GM19328 (cell line): ENCODE results near the gene RNF34.

ENCODE experiments used
- ATAC-seq: cut with Tn5 transposase; IDR thresholded peaks from one replicate; pipeline ENCODE4 v1.9.1; 2021; ENCODE audit warnings: mild to moderate bottlenecking, moderate library complexity; ENCODE audit not compliant: unreplicated experiment

Gene RNF34

DNA sequence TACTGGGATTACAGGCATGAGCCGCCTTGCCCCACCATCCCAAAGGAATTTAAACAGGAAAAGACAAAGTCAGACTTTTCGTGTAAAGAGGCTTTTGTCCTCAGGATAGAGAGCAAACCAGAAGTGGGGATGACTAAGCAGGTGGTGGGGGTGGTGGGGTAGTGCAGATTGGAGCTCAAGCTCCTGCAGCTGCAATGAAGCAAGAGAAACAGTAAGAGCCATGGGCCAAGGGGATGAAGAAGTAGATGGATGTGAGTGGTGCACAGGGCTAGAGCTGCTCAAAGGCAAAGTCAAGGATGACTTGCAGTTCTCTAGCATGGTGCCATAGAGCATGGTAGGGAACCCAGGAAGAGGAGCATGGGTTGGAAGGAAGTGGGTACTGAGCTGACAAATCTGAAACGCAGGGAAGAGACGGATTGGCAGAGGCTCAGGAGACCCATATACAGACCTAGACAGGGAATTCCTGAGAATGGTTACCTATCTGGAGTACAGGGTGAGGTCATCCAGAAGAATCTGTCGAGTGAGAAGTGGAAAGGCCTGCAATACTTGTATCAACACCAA lies 11.4 kb upstream of the RNF34 start:
- no peak for ATAC-seq

DNA sequence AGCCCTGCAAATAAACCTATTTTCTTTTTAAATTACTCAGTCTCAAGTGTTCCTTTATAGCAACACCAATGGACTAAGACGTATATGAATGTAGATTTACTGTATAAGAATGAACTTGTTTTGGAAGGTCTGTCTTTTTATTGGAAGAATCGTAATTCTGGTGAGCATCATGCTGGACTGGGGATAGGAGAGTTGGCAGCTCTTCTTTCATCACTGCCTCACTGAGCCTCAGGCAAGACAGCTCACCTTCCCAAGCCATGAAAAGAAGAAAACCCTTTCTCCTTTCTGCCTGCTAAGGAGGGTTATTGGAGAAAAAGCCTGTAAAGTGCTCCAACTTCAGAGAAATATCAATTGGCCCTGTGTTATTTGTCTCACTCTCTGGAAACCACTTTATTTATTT lies 9.1 kb upstream of the RNF34 start:
- no peak for ATAC-seq

DNA sequence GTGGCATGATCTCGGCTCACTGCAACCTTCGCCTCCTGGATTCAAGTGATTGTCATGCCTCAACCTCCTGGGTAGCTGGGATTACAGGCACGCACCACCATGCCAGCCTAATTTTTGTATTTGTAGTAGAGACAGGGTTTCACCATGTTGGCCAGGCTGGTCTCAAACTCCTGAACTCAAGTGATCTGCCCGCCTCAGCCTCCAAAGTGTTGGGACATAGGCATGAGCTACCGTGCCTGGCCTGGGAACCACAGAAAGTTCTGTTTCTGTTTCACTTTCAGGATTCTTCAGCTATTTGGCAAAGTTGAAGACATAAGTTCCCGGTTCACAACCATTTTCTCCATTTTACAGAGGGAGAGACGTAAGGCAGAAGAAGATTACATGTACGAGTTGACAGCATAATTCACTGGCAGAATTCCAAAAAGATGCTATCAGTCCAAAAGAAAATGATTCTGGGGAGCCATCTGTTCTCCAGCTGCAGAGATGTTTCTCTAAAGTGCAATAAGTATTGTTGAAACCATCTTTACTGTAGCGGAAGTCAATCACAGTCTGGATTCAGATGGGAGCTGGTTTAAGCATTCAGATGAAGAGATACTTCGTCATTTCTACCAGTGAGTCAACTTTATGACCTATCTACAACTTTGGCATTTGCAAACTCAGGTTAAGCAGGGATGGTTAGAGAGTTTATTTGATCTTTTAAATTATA lies 8.1 kb upstream of the RNF34 start:
- ATAC-seq, result no peak

DNA sequence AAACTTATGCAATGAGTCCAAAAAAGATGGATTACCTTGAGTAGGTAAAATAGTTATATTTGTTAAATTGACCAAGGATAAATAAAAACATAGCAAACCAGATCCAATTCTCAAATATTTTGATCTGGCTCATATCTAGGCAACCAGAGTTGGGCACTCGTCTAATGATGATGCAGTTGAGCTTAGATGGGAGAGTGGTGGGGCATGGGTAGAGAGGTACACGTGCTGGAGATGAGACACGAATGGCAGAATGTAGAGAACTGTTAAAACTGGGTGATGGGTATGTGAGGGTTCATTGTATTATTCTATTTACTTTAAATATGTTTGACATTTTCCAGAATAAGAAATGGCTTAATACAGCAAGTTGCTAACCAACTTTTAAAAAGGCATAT lies 7.6 kb upstream of the RNF34 start:
- ATAC-seq, result no peak

DNA sequence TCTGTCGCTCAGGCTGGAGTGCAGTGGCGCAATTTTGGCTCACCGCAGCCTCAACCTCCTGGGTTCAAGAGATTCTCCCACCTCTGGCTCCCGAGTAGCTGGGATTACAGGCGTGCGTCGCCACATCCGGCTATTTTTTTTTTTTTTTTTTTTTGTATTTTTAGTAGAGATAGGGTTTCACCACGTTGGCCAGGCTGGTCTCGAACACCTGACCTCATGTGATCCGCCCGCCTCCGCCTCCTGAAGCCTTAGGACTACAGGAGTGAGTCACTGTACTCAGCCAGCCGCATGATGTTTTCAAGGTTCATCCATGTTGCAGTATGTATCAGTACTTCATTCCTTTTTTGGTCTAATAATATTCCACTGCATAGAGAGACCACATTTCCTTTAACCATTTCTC lies 2.4 kb upstream of the RNF34 start:
- ATAC-seq, result no peak

GRCh38 chr12:121398355-121398754 lies 1.6 kb upstream of the RNF34 start:
- no peak for ATAC-seq

DNA sequence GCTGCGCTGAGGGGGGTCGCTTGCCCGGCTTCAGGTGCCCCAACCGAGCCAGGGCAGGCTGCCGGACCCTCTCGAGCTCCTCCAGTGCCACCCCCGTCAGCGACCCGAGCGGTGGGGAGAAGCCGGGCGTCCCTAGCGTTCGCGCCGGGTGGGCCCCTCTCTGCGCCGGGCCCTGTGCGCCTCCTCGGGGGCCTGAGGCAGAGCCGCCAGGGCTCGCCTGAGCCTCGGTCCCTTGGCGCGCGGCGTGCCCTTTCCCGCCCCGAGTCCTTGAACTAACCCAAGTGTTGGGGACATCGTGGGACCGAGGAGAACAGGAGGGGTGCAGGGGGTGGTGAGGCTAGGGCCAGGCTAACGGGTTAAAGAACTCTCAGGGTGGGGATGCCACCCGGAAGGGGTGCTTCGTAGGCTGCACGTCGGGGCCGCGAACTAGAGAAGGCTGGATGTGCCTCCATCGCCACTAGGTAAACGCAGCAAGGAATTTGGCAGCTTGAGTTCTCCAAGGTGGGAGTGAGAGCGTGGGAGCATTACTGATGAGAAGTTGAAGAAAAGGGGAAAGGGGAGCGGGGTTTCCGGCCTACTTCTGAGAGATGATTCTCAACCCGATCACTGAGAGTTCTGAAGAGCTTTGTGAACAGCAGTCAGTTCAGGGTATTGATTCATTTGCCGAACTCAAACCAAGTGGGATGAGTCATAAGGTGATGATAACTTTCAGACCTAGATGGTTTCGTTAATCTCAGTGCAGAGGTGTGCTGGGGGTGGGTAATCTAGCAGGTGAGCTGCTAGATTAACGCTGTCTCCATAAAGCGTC lies 618 bp downstream of the RNF34 start:
- ATAC-seq, result peak; percentile 25

DNA sequence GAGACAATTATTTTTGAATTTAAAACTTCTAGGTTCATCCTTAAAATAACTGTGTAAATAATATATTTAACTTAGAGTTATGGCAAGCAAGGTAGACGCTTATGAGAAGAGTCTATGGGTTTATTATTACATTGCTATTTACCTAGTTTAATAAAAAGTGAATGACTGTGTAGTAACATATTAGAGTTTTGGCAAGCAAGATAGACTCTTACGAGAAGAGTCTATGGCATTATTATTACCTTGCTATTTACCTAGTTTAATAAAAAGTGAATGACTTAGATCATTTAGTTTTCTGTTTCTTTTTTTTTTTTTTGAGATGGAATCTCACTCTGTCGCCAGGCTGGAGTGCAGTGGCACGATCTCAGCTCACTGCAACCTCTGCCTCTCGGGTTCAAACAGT lies 3.8 kb downstream of the RNF34 start:
- no peak for ATAC-seq

DNA sequence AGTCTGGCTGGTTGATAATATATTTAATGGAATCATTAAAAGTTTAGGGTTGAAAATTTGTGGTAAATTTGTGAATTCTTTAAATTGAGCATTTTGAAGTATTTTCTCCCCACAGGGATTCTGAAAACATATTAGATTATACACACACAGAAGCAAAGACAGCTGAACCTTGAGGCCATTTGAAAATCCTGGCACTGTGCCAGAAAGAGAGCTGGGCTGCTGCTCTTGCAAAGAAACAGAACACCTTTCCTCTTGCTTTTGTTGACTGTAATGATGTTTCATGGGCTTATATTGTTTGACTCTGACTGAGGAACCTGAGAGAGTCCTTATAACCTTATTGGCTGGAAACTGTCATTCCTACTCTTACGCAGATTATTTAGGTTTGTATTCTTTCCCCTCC lies 4.8 kb downstream of the RNF34 start:
- ATAC-seq, result no peak

DNA sequence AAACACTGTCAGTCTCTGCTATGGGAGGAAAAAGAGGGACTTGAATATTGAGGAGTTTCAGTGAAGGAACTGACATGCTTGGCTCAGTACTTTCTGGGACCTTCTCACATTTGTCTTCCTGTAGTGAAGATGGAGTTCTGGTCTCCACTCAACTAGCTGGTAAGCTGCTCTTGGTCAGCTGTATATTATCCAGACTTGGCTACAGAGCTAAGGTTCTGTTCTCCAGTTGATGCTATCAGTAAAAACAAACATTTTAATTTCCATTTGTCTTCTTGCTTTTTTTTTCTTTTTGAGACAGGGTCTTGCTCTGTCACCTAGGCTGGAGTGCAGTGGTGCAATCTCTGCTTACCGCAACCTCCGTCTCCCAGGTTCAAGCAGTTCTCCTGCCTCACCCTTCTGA lies 5.3 kb downstream of the RNF34 start:
- ATAC-seq, result no peak

GRCh38 chr12:121413917-121414316 lies 14.0 kb downstream of the RNF34 start:
- ATAC-seq, result no peak

GRCh38 chr12:121417847-121418246 lies 17.9 kb downstream of the RNF34 start:
- ATAC-seq, result no peak

DNA sequence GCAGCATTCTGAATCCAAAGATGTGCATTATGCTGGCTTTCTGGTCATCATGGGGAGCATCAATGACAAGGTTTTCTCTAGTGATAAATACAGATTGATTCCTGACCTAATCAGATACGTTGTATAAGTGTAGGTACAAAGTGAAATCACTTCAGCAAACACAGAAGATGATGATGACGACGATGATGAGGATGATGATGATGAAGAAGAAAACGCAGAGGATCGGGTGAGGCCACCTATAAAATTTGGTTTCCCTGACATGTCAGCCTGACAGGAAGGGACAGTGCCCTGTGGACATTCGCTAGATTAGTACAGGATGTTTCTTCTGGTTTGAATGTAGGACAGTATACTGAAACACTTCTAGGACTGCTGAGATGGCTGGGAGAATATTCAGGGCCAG lies 20.2 kb downstream of the RNF34 start:
- ATAC-seq, result no peak

DNA sequence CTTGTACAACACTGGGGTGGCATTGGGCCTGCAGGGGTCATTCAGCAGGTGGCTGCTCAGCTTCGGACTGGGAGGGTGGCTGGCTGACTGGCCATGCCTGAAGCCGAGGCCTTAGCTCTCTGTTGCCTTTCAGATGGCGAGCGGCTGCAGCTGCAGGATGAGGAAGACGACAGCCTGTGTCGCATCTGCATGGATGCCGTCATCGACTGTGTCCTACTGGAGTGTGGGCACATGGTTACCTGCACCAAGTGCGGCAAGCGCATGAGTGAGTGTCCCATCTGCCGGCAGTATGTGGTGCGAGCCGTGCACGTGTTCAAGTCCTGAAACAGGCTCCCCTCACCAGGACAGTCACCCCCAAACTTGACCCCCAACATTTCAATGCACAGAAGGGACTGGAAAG lies 23.3 kb downstream of the RNF34 start:
- no peak for ATAC-seq

DNA sequence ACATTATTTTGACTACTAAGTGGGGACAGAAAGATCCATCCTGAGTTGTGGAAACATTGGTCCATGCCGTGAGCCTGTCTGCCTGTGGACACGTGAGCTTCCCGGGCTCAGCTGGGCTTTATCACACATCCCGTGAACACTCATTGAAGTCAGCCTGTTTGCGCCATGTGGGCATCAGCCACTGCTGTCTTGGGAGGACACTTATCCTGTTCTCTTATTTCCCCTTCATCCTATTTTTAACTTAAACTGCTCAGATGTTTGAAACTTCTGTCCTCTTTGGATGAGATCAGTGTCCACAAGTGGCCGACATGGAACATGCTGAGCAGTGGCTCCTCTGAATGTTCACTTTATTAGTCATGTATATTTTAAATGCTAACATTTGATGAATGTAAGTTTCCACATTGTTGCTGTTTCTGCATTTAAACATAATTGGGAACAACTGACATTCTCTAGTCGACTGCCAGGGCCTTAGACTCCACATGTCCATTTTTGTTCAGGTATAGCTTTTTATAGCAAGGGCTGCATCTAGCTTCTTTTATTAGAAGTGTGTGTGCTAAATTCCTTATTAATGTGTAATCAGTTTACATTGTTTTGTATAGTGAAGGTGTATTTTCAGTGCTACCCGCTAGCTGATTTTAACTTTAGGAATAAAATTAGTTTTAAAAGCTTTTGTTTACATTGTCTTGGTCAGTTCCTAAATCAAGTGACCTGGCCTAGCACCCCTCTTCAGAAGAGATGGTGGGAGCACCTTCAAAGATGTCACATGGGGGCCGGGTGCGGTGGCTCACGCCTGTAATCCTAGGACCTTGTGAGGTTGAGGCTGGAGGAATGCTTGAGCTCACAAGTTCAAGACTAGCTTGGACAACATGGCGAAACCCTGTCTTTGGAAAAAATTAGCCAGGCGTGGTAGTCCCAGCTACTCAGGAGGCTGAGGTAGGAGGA lies 24.0 kb downstream of the RNF34 start:
- no peak for ATAC-seq

DNA sequence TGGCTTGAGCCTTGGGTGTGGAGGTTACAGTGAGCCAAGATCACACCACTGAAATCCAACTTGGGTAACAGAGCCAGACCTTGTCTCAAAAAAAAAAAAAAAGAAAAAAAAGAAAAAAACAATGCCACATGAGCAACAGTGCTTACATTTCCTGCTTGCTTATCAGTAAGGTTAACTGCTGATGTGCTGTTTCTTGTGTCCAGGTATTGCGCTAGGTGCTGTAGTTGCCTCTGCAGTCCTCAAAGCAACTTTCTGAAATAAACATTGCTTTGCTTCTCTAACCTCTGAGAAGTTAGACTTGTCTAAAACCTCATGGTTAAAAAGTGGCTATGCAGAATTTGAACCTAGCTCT lies 24.7 kb downstream of the RNF34 start:
- ATAC-seq, result no peak

GRCh38 chr12:121427556-121428050 lies 27.7 kb downstream of the RNF34 start:
- ATAC-seq, result no peak

DNA sequence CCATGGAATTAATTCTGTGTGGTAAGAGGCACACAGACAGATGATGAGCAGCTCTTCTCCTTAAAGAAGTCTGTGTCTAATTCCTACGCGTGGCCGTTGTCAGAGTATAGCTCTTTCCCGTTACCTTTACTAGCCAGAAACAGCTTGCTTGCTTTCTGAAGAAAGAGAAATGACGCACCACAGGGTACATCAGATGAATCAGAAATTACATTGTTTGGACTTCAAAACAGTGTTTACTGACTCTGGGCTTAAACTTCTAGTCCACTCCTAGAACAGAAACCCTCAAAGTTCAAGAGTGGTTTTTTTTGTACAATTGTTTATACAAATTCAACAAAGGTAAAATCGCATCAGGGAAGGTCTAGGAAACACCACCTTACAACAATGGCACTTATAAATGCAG lies 29.0 kb downstream of the RNF34 start:
- ATAC-seq, result no peak

DNA sequence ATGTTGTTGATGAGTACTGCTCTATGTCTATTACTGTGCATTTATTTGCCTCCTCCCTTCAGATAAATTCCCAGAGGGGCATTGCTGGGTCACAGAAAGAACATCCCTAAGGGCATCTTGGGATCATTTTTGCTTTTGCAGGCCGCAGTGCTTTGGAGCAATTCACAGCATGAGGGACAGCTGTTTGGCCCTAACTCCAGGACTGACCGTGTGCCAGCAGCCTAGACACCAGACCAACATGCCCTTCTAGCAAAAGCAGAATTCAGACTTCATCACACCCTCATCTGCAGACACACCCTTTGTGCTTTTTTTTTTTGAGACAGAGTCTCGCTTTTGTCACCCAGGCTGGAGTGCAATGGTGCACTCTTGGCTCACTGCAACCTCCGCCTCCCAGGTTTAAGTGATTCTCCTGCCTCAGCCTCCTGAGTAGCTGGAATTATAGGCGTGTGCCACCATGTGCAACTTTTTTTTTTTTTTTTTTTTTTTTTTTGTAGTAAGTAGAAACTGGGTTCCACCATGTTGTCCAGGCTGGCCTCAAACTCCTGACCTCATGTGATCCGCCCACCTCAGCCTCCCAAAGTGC lies 31.0 kb downstream of the RNF34 start:
- ATAC-seq, result no peak

DNA sequence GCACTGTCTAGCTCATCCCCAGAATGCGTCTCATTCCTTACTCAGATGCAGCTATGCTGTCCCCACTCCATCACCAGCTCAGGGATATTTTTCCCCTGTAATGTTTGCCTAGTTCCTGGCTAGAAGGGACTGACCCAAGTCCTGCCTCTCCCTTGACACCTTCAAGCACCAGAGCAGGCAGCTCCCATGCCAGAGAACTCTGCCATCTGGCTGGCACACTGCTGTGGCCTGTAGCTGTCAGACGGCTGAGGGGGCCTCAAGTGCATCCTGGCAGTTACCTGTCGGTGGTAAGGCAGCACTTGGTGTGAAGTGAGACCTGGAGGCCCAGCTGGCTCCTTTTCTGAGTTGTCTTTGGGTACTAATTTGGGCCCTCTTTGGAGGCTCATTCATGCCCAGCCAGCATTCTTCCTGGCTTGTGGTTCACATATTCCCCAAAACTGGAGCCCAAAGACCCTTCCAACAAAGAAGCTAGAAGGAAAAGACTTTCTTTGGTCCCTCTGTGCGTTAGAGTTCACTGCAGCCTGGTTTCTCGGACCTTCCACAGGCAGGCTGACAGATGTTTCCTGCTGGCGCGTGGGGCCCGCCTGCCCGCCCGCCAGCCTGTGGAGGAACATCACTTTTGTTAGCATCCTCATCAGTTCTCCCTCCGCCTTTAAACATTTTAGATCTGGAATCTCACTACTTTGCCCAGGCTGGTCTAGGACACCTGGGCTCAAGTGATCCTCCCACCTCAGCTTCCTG lies 33.0 kb downstream of the RNF34 start:
- no peak for ATAC-seq
